Caco-2 (cell line): ENCODE results near the gene IGSF6. TPM values are rescaled to one million over a fixed set of nuclear protein-coding genes. Genes with fewer than 3 reads are reported as not detected.

ENCODE experiments used
- BruUV-seq: library from RNA; stranded (reverse); fragments of 400-500 nt; replicated peaks from 2 replicates; lab custom pipeline; 2021; lab: Mats Ljungman, UMichigan
- CTCF ChIA-PET: fragments of 300-600 bp; sonication (Branson Sonifier 250); formaldehyde crosslinking; loops from one replicate; lab custom pipeline; 2022; ENCODE audit warnings: antibody characterized with exemption; lab: Charles Lee
- POLR2A ChIA-PET: fragments of 300-600 bp; sonication (Branson Sonifier 250); formaldehyde crosslinking; loops from one replicate; lab custom pipeline; 2022; ENCODE audit warnings: antibody characterized with exemption; lab: Charles Lee
- DNase-seq, 2 experiments: peaks; one replicate each; pipeline versions ENCODE4 v3.0.0 to v3.0.0-alpha.2; 2020 to 2022
- H3K27me3 ChIP-seq: replicated peaks from 2 replicates; pipeline ENCODE4 v1.6.0; 2011; ENCODE audit warnings: low read length; ENCODE audit not compliant: control insufficient read depth, insufficient read depth
- H3K36me3 ChIP-seq: 2 replicates; pipeline ENCODE4 v1.5.1; 2011; ENCODE audit warnings: low read length; ENCODE audit not compliant: control insufficient read depth, insufficient read depth
- H3K4me1 ChIP-seq: fragments of 250-450 bp; sonication (Bioruptor Pico); 2 replicates; pipeline ENCODE4 v1.5.1; 2020; ENCODE audit warnings: mild to moderate bottlenecking
- H3K4me3 ChIP-seq: 2 replicates; pipeline ENCODE4 v1.5.1; 2011; ENCODE audit warnings: low read depth, mild to moderate bottlenecking, control low read depth, low read length
- H3K9me3 ChIP-seq: fragments of 250-450 bp; sonication (Bioruptor Pico); 2 replicates; pipeline ENCODE4 v1.5.1; 2020; ENCODE audit warnings: mild to moderate bottlenecking, moderate library complexity
- H3K27ac Mint-ChIP-seq: one replicate; pipeline ENCODE4 v1.8.0; 2022; ENCODE audit warnings: mixed read lengths; ENCODE audit not compliant: unreplicated experiment
- H3K27me3 Mint-ChIP-seq: one replicate; pipeline ENCODE4 v1.8.0; 2022; ENCODE audit warnings: mixed read lengths; ENCODE audit not compliant: insufficient read depth, unreplicated experiment
- H3K36me3 Mint-ChIP-seq: one replicate; pipeline ENCODE4 v1.8.0; 2022; ENCODE audit warnings: mild to moderate bottlenecking, mixed read lengths; ENCODE audit not compliant: insufficient read depth, unreplicated experiment
- H3K4me1 Mint-ChIP-seq: one replicate; pipeline ENCODE4 v1.8.0; 2022; ENCODE audit warnings: low read depth, mixed read lengths; ENCODE audit not compliant: unreplicated experiment
- H3K4me3 Mint-ChIP-seq: one replicate; pipeline ENCODE4 v1.8.0; 2022; ENCODE audit warnings: mild to moderate bottlenecking, moderate library complexity, mixed read lengths; ENCODE audit not compliant: unreplicated experiment
- H3K9me3 Mint-ChIP-seq: one replicate; pipeline ENCODE4 v1.8.0; 2022; ENCODE audit warnings: mixed read lengths; ENCODE audit not compliant: unreplicated experiment
- CTCF ChIP-seq, 2 experiments: fragments of 200-600 bp in 1 of 2; IDR thresholded peaks; 1 replicate in 1 of 2; 2 replicates in 1 of 2; pipeline versions ENCODE4 v1.5.1 to v1.8.0; 2011 to 2022; ENCODE audit warnings: antibody characterized with exemption in 1 of 2, control low read depth in 1 of 2, inconsistent platforms in 1 of 2, low read depth in 1 of 2, low read length in 1 of 2, mild to moderate bottlenecking in 1 of 2, moderate library complexity in 1 of 2; ENCODE audit not compliant: insufficient read depth in 1 of 2, severe bottlenecking in 1 of 2, unreplicated experiment in 1 of 2
- intact Hi-C: fragments of 100-400 bp; cut with micrococcal nuclease; formaldehyde crosslinking; loops from one replicate; pipeline ENCODE4 v1.10.0; 2022; ENCODE audit not compliant: unreplicated experiment
- total RNA-seq: library from RNA; stranded (reverse); gene quantifications from 2 replicates; pipeline ENCODE4 v1.2.3, GENCODE V29; 2022

IGSF6 gene
- total RNA-seq, 1 experiment from 2014 or later: not detected

- ChIA-PET POLR2A (no interaction called here), CTCF (no interaction called here)
Observed at GRCh38 chr16:21647562-21648164, 4.7 kb downstream of the IGSF6 start.

DNA sequence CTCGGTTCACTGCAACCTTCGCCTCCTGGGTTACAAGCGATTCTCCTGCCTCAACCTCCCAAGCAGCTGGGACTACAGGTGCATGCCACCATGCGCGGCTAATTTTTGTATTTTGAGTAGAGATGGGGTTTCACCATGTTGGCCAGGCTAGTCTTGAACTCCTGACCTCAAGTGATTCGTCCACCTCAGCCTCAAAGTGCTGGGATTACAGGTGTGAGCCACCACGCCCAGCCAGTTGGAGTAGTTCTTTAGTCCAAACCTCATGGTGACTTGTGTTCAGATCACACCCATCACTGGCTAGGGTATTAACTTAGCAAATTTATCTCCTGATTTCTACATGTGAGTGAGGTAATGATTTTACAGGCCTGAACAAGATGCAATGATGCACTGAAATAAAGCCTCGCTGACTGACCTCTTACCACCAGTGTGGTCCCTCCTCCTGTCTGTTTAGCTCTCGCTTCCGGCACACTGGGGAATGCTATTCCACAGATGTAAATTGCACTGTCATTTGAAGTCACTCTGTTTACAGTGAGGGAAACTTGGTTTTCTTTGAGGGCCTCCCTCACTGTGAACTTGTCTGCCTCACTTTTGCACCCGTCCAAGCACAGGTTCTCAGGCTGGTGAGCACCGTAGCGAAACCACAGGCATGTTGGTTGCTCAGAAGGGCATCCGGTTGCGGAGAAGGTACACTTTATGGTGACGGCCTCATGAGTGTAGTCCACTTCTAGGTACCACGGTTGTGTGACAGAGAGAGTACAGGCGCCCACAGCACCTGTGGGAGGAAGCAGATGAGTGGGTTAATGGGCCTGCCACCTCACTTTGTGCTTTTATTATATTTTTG is 5.5 kb downstream of the IGSF6 start:
- Histone ChIP-seq H3K9me3 (no peaks in the 10 kb centered on the region), H3K4me3 (no peak overlapping the region), H3K36me3 (no peaks in the 10 kb centered on the region), H3K4me1 (no peaks in the 10 kb centered on the region), H3K27me3 (no peaks in the 10 kb centered on the region)
- BruUV-seq: no TSS peak
- no peak for DNase-seq
- intact Hi-C loops: no loop called here
- ChIA-PET POLR2A (no interaction called here), CTCF (no interaction called here)
- H3K4me3 Mint-ChIP-seq: no peak overlapping the region
- no peaks in the 10 kb centered on the region for H3K27me3 Mint-ChIP-seq
- H3K27ac Mint-ChIP-seq: no peak overlapping the region
- no peak for TF ChIP-seq CTCF (IDR thresholded peaks at IDR 0.05; ENCODE audit: insufficient read depth in 1 of 2, low read depth in 1 of 2, low read length in 1 of 2, severe bottlenecking in 1 of 2, unreplicated experiment in 1 of 2)
- no peaks in the 10 kb centered on the region for H3K36me3 Mint-ChIP-seq
- H3K4me1 Mint-ChIP-seq: no peaks in the 10 kb centered on the region
- H3K9me3 Mint-ChIP-seq: no peaks in the 10 kb centered on the region

More at GRCh38 chr16:21647562-21648164, 4.7 kb downstream of the IGSF6 start:
- Histone ChIP-seq H3K9me3 (no peaks in the 10 kb centered on the region), H3K4me3 (no peak overlapping the region), H3K4me1 (no peaks in the 10 kb centered on the region), H3K36me3 (no peaks in the 10 kb centered on the region), H3K27me3 (no peaks in the 10 kb centered on the region)
- Mint-ChIP-seq H3K27ac (no peak overlapping the region), H3K36me3 (no peaks in the 10 kb centered on the region), H3K9me3 (no peaks in the 10 kb centered on the region), H3K4me1 (no peaks in the 10 kb centered on the region), H3K4me3 (no peak overlapping the region), H3K27me3 (no peaks in the 10 kb centered on the region)
- no peak for TF ChIP-seq CTCF (IDR thresholded peaks at IDR 0.05; ENCODE audit: insufficient read depth in 1 of 2, low read depth in 1 of 2, low read length in 1 of 2, severe bottlenecking in 1 of 2, unreplicated experiment in 1 of 2)
- intact Hi-C loops: no loop called here
- no TSS peak for BruUV-seq
- DNase-seq: no peak

- BruUV-seq: no TSS peak
- Mint-ChIP-seq H3K36me3 (no peaks in the 10 kb centered on the region), H3K27me3 (no peaks in the 10 kb centered on the region), H3K4me1 (no peaks in the 10 kb centered on the region), H3K9me3 (no peaks in the 10 kb centered on the region), H3K4me3 (no peak overlapping the region), H3K27ac (no peak overlapping the region)
- TF ChIP-seq CTCF (IDR thresholded peaks at IDR 0.05; ENCODE audit: insufficient read depth in 1 of 2, low read depth in 1 of 2, low read length in 1 of 2, severe bottlenecking in 1 of 2, unreplicated experiment in 1 of 2): no peak
- intact Hi-C loops: no loop called here
- DNase-seq: no peak
- Histone ChIP-seq H3K9me3 (no peaks in the 10 kb centered on the region), H3K4me3 (no peak overlapping the region), H3K27me3 (no peaks in the 10 kb centered on the region), H3K36me3 (no peaks in the 10 kb centered on the region), H3K4me1 (no peaks in the 10 kb centered on the region)
- ChIA-PET CTCF (no interaction called here), POLR2A (no interaction called here)
Observed at GRCh38 chr16:21646091-21646490, 6.3 kb downstream of the IGSF6 start.
